ENCODE data around the gene APRT. TPM values are rescaled to one million over a fixed set of nuclear protein-coding genes. Genes with fewer than 3 reads are reported as not detected.

APRT gene
- polyA plus RNA-seq, 1 experiment = 152 TPM

DNA sequence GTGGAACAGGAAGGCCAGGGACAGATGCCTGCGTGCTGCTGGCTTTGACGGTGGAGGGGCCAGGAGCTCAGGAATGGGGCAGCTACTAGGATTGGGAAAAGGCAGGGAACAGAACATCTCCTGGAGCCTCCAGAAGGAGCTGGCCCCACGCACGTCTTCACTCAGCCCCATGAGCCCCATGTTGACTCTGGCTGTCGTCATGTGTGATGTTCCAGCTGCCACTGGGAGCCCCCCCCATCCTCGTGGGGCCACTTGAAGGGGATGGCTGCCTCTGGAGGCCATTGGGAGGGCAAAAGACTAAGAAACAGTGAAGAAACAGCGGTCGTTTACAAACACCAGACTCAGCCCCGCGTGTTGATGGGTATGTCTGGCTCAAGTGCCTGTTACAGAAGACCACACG is 18.5 kb upstream of the APRT start:
- Histone ChIP-seq H3K27me3 (ENCODE audit: control insufficient read depth, insufficient read depth, low read length) (no peaks in the 10 kb centered on the region), H3K4me3 (ENCODE audit: low read depth, low read length) (no peak overlapping the region), H3K36me3 (ENCODE audit: control insufficient read depth, insufficient read depth, low read length) (peaks cover 3% of the 10 kb centered on the region; the same call in 1 of the 2 replicates)
- POLR2A ChIA-PET = no interaction called here
- no peak for DNase-seq (ENCODE audit: low read depth)
- TF ChIP-seq, protein P1, sequence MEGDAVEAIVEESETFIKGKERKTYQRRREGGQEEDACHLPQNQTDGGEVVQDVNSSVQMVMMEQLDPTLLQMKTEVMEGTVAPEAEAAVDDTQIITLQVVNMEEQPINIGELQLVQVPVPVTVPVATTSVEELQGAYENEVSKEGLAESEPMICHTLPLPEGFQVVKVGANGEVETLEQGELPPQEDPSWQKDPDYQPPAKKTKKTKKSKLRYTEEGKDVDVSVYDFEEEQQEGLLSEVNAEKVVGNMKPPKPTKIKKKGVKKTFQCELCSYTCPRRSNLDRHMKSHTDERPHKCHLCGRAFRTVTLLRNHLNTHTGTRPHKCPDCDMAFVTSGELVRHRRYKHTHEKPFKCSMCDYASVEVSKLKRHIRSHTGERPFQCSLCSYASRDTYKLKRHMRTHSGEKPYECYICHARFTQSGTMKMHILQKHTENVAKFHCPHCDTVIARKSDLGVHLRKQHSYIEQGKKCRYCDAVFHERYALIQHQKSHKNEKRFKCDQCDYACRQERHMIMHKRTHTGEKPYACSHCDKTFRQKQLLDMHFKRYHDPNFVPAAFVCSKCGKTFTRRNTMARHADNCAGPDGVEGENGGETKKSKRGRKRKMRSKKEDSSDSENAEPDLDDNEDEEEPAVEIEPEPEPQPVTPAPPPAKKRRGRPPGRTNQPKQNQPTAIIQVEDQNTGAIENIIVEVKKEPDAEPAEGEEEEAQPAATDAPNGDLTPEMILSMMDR (IDR thresholded peaks at IDR 0.05; ENCODE audit: insufficient read depth, low read depth, low read length) = no peak
- CTCF ChIA-PET = interaction anchor here (1.3 kb wide), 1 partner anchor 10 kb away, joined by 4 read pairs; no protein-coding TSS in a partner anchor

GRCh38 chr16:88828711-88829110 is 17.0 kb upstream of the APRT start:
- Histone ChIP-seq H3K27me3 (ENCODE audit: control insufficient read depth, insufficient read depth, low read length) (no peaks in the 10 kb centered on the region), H3K36me3 (ENCODE audit: control insufficient read depth, insufficient read depth, low read length) (peaks cover 6% of the 10 kb centered on the region), H3K4me3 (ENCODE audit: low read depth, low read length) (no peak overlapping the region)
- TF ChIP-seq, protein P1 (IDR thresholded peaks at IDR 0.05; ENCODE audit: insufficient read depth, low read depth, low read length) = no peak
- ChIA-PET CTCF (no interaction called here), POLR2A (no interaction called here)
- no peak for DNase-seq (ENCODE audit: low read depth)

- Histone ChIP-seq H3K4me3 (ENCODE audit: low read depth, low read length) (no peak overlapping the region), H3K36me3 (ENCODE audit: control insufficient read depth, insufficient read depth, low read length) (peaks cover 6% of the 10 kb centered on the region), H3K27me3 (ENCODE audit: control insufficient read depth, insufficient read depth, low read length) (no peaks in the 10 kb centered on the region)
- ChIA-PET CTCF (interaction anchor here (0.9 to 1.0 kb wide), 3 partner anchors 9 to 24 kb away, joined by 3 read pairs; no protein-coding TSS in a partner anchor), POLR2A (no interaction called here)
- TF ChIP-seq, protein P1 (IDR thresholded peaks at IDR 0.05; ENCODE audit: insufficient read depth, low read depth, low read length) = no peak
- no peak for DNase-seq (ENCODE audit: low read depth)
These were observed 16.0 kb upstream of the APRT start for GRCh38 chr16:88827727-88828126.

DNA sequence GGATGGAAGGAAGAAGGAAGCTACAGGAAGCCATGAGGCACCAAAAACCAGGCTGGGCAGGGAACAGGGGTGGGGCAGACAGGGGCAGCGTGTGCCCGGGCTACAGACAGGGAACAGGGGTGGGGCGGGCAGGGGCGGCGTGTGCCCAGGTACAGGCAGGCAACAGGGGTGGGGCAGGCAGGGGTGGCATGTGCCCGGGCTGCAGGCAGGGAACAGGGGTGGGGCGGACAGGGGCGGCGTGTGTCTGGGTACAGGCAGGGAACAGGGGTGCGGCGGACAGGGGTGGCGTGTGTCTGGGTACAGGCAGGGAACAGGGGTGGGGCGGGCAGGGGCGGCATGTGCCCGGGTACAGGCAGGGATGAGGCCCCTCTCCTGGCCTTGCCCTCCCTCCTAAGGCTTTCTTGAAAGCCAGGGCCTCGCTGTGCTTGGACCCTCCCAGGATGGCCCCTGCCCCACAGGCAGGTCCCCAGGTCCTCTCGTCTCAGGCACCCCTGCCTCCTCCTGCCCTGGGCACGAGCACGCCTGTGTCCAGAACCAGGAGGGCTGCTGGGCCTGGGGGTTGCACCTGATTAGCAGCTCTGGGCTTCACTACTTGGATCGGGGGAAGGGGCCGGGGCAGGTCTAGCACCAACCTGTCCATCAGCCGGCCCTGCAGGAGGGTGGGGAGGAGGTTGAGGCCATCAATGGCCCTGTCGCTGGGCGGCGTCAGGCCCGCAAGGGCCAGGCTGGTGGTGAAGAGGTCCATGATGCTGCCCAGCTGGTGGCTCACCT is 14.5 kb upstream of the APRT start:
- POLR2A ChIA-PET = no interaction called here
- DNase-seq (ENCODE audit: low read depth) = no peak
- Histone ChIP-seq H3K27me3 (ENCODE audit: control insufficient read depth, insufficient read depth, low read length) (no peaks in the 10 kb centered on the region), H3K36me3 (ENCODE audit: control insufficient read depth, insufficient read depth, low read length) (peaks cover 8% of the 10 kb centered on the region), H3K4me3 (ENCODE audit: low read depth, low read length) (no peak overlapping the region)
- CTCF ChIA-PET = interaction anchor here (0.9 kb wide), 1 partner anchor 10 kb away, joined by 3 read pairs; no protein-coding TSS in a partner anchor
- TF ChIP-seq, protein P1 (IDR thresholded peaks at IDR 0.05; ENCODE audit: insufficient read depth, low read depth, low read length) = no peak

DNA sequence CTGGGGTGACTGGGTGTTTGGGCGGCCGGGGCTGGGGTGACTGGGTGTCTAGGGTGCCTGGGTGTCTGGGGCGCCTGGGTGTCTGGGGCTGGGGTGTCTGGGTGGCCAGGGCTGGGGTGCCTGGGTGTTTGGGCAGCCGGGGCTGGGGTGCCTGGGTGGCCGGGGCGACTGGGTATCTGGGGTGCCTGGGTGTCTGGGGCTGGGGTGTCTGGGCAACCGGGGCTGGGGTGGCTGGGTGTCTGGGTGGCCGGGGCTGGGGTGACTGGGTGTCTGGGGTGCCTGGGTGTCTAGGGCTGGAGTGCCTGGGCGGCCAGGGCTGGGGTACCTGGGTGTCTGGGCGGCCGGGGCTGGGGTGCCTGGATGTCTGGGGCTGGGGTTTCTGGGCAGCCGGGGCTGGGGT is 13.4 kb upstream of the APRT start:
- Histone ChIP-seq H3K27me3 (ENCODE audit: control insufficient read depth, insufficient read depth, low read length) (no peaks in the 10 kb centered on the region), H3K36me3 (ENCODE audit: control insufficient read depth, insufficient read depth, low read length) (peaks cover 10% of the 10 kb centered on the region), H3K4me3 (ENCODE audit: low read depth, low read length) (no peak overlapping the region)
- CTCF ChIA-PET = interaction anchor here (0.7 kb wide), 1 partner anchor 10 kb away, joined by 3 read pairs; no protein-coding TSS in a partner anchor
- DNase-seq (ENCODE audit: low read depth) = no peak
- TF ChIP-seq, protein P1 (IDR thresholded peaks at IDR 0.05; ENCODE audit: insufficient read depth, low read depth, low read length) = no peak
- POLR2A ChIA-PET = no interaction called here

All from BJ (cell line).